Mononuclear cell (primary cell): ENCODE data around the gene ASZ1. TPM values are rescaled to one million over a fixed set of nuclear protein-coding genes. Genes with fewer than 3 reads are reported as not detected.
"Not testable (repeated sequence)": the region's sequence is repeated elsewhere in the genome, so short reads cannot be mapped to it uniquely, and the experiment has no call there.

ENCODE experiments used
- H3K27me3 ChIP-seq: 2 replicates; pipeline ENCODE4 v1.6.0; 2011; ENCODE audit warnings: low read length, control low read depth; ENCODE audit not compliant: insufficient read depth
- H3K4me1 ChIP-seq: 2 replicates; pipeline ENCODE4 v1.5.1; 2011; ENCODE audit warnings: mild to moderate bottlenecking, low read length, control low read depth; ENCODE audit not compliant: insufficient read depth
- H3K4me3 ChIP-seq: 2 replicates; pipeline ENCODE4 v1.5.1; 2011; ENCODE audit warnings: mild to moderate bottlenecking, low read length, moderate library complexity
- H3K9me3 ChIP-seq: 2 replicates; pipeline ENCODE4 v1.5.1; 2011; ENCODE audit warnings: low read depth, mild to moderate bottlenecking, control low read depth, low read length
- total RNA-seq: library from RNA; depleted of rRNA; stranded (reverse); fragments of >200 nt; gene quantifications from one replicate; pipeline ENCODE4 v1.2.3, GENCODE V29; 2012

Gene ASZ1
- total RNA-seq, 1 donor: not detected

DNA sequence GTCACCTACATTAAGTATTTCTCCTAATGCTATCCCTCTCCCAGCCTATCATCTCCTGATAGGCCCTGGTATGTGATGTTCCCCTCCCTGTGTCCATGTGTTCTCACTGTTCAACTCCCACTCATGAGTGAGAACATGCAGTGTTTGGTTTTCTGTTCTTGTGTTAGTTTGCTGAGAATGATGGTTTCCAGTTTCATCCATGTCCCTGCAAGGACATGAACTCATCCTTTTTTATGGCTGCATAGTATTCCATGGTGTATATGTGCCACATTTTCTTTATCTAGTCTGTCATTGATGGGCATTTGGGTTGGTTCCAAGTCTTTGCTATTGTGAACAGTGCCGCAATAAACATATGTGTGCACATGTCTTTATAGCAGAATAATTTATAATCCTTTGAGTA is 12.7 kb downstream of the ASZ1 start:
- not testable (repeated sequence) for H3K9me3 ChIP-seq, H3K4me3 ChIP-seq, H3K27me3 ChIP-seq, H3K4me1 ChIP-seq

DNA sequence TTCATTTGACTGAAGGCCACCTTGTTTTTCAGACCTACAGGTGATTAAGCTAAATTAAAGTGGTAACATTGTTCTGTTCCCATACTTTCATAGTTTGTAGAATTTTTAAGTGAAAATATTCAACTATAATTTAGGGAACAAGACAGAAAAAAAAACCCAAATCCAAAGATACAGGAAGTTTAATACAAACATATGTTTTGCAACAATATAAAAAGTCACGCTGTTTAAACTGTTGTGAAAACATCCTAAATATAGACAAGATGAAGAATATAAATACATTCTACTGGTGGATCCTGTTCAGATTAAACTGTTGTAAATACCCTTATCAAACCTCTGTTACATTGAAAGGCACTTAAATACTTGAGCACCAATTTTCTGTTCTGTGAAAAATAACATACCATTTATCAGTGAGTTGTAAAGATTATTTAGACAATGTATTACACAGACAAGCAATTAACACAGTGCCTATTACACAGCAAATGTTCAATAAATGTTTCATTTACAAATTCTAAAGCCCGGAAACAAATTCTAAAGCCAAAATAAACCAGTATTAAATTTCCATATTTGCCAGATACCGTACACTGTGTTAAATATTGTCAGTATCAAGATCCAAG is 14.2 kb downstream of the ASZ1 start:
- Histone ChIP-seq H3K27me3 (no peaks in the 10 kb centered on the region), H3K9me3 (no peaks in the 10 kb centered on the region), H3K4me3 (no peak overlapping the region), H3K4me1 (no peaks in the 10 kb centered on the region)

DNA sequence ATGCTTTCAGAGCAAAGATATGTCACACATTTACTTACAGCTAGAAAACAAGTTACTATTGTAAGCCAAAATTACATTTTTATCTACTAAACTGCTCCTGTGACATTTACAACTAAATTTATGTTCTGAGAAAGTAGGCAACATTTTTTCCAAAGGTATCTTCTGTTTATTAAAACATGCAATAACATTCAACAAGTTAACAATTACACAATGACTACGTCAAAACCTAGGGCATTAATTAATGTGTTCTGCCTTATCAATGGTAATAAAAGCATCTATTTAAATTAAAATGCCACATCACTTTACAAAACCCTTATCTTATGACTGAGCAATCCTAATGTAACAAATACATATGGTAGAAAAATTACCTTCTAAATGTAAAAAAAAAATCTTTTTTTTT is 14.9 kb downstream of the ASZ1 start:
- H3K9me3 ChIP-seq: no peaks in the 10 kb centered on the region
- H3K4me1 ChIP-seq: no peaks in the 10 kb centered on the region
- no peak overlapping the region for H3K4me3 ChIP-seq
- no peaks in the 10 kb centered on the region for H3K27me3 ChIP-seq

GRCh38 chr7:117411539-117411938 is 15.8 kb downstream of the ASZ1 start:
- no peaks in the 10 kb centered on the region for H3K27me3 ChIP-seq
- no peak overlapping the region for H3K4me3 ChIP-seq
- H3K4me1 ChIP-seq: no peaks in the 10 kb centered on the region
- no peaks in the 10 kb centered on the region for H3K9me3 ChIP-seq

- Histone ChIP-seq H3K4me1 (no peaks in the 10 kb centered on the region), H3K4me3 (no peak overlapping the region), H3K9me3 (no peaks in the 10 kb centered on the region), H3K27me3 (no peaks in the 10 kb centered on the region)
Observed at GRCh38 chr7:117408831-117409230, 18.5 kb downstream of the ASZ1 start.

- Histone ChIP-seq H3K4me1 (no peaks in the 10 kb centered on the region), H3K9me3 (no peaks in the 10 kb centered on the region), H3K4me3 (no peak overlapping the region), H3K27me3 (no peaks in the 10 kb centered on the region)
Observed at GRCh38 chr7:117405519-117405918, 21.8 kb downstream of the ASZ1 start.

GRCh38 chr7:117403737-117404136 is 23.6 kb downstream of the ASZ1 start:
- no peak overlapping the region for H3K4me3 ChIP-seq
- no peaks in the 10 kb centered on the region for H3K9me3 ChIP-seq
- H3K27me3 ChIP-seq: no peaks in the 10 kb centered on the region
- no peaks in the 10 kb centered on the region for H3K4me1 ChIP-seq

- Histone ChIP-seq H3K4me3 (no peak overlapping the region), H3K9me3 (no peaks in the 10 kb centered on the region), H3K4me1 (no peaks in the 10 kb centered on the region)
Observed at GRCh38 chr7:117402109-117402508, 25.2 kb downstream of the ASZ1 start.

DNA sequence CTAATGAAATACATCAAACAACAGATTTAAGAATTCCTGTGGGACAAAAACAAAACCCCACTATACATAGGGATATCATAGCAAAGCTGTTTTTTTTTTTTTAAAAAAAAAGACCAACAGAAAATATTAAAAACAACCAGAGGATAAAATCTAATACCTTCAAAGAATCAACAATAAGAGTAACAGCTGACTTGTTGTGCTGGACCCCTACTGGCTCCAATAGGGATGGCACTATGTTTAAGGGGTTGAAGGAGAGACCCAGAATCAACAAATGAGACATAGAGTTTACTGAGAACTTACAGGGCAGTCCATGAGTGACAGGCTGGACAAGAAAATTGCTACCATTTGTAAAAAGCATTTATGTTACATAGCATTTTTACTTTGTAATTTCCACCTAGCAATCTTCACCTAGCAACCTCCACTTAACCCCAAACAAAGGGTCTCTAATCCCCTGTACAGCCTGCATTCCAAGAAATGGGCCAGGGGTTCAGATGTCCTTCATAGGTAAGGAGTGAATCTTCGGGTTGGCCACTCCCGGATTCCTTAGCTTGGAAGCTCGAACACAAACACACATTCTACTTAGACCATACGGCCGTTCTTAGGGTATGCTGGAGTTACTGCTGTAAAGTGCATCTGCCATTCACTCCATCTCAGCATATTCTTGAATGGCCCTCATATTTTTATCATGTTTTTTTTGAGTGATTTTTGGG is 25.8 kb downstream of the ASZ1 start:
- Histone ChIP-seq H3K27me3 (no peaks in the 10 kb centered on the region), H3K4me3 (no peak overlapping the region), H3K4me1 (no peaks in the 10 kb centered on the region), H3K9me3 (no peaks in the 10 kb centered on the region)

More at GRCh38 chr7:117402109-117402508, 25.2 kb downstream of the ASZ1 start:
- no peaks in the 10 kb centered on the region for H3K27me3 ChIP-seq

- Histone ChIP-seq H3K4me1 (no peaks in the 10 kb centered on the region), H3K9me3 (no peaks in the 10 kb centered on the region), H3K4me3 (no peak overlapping the region), H3K27me3 (no peaks in the 10 kb centered on the region)
Observed at GRCh38 chr7:117399820-117400422, 27.4 kb downstream of the ASZ1 start.

DNA sequence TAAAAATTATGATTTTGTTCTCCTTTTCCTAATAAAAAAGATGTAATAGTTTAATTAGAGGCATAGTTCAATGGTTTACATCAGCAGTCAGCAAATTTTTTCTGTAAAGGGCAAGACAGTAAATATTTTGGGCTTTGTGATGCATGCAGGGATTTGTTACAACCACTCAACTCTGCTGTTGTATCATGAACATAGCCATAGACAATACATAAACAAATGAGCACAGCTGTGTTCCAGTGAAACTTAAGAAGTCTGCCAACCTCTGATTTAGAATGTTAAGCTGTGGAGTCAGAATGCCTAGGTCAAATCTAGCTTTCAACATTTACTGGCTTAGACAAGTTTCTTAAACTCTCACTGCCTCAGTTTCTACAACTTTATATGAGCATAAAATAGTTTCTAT is 31.6 kb downstream of the ASZ1 start:
- Histone ChIP-seq H3K4me3 (no peak overlapping the region), H3K4me1 (no peaks in the 10 kb centered on the region), H3K27me3 (no peaks in the 10 kb centered on the region), H3K9me3 (no peaks in the 10 kb centered on the region)

DNA sequence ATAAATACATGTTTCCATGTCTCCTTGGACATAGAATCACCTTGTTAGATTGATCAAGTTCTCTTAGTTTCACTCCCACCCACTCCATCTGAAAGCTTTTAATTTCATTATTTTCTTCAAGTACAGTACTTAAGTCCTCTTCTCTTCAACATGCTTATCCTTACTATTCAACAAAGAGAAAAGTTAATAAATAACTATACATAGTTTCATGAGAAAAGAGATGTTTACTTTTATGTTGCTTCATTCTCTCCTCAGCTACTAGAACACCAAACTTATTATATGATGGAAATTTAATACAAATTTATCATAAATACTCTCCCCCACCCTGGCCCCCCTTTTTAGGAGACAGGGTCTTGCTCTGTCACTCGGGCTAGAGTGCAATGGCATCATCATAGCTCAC is 33.5 kb downstream of the ASZ1 start:
- Histone ChIP-seq H3K27me3 (no peaks in the 10 kb centered on the region), H3K4me3 (no peak overlapping the region), H3K9me3 (no peaks in the 10 kb centered on the region), H3K4me1 (no peaks in the 10 kb centered on the region)

DNA sequence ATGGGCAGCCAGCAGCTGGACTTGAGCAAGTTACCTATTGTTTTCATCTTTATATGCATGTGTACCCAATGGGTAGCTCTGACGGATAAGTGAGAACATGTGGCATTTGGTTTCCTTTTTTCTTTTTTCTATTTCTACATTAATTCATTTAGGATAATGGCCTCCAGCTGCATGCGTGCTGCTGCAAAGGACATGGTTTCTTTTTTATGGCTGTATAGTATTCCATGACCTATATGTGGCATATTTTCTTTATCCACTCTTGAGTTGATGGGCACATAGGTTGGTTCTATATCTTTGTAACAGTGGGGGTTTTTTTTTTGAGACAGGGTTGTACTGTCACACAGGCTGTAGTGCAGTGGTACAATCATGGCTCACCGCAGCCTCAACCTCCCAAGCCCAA is 37.4 kb downstream of the ASZ1 start:
- H3K27me3 ChIP-seq: no peaks in the 10 kb centered on the region
- H3K4me1 ChIP-seq: no peaks in the 10 kb centered on the region
- H3K9me3 ChIP-seq: no peaks in the 10 kb centered on the region
- H3K4me3 ChIP-seq: no peak overlapping the region

GRCh38 chr7:117386110-117386706 is 41.1 kb downstream of the ASZ1 start:
- Histone ChIP-seq H3K9me3 (no peaks in the 10 kb centered on the region), H3K4me3 (no peak overlapping the region), H3K4me1 (no peaks in the 10 kb centered on the region), H3K27me3 (no peaks in the 10 kb centered on the region)

GRCh38 chr7:117385363-117386109 is 41.8 kb downstream of the ASZ1 start:
- no peaks in the 10 kb centered on the region for H3K4me1 ChIP-seq
- no peaks in the 10 kb centered on the region for H3K9me3 ChIP-seq
- no peaks in the 10 kb centered on the region for H3K27me3 ChIP-seq
- no peak overlapping the region for H3K4me3 ChIP-seq
